Measurements from ENCODE around the gene SRSF10. TPM values are rescaled to one million over a fixed set of nuclear protein-coding genes. Genes with fewer than 3 reads are reported as not detected.

SRSF10 gene
- total and polyA plus RNA-seq, 9 of the 15 experiments (the other 6 are each of a cell fraction or from before 2014, with no cell fraction given): 154 to 264 (median 205) TPM

- TF ChIP-seq ZBTB33 (CRISPR knock-in tag; IDR thresholded peaks at IDR 0.05) (no peak), FUS (optimal IDR thresholded peaks at IDR 0.05; ENCODE audit: low read depth, low read length) (peak; percentile 18), RBM15 (IDR thresholded peaks at IDR 0.05; ENCODE audit: insufficient read depth, low read length) (no peak), PKNOX1 (IDR thresholded peaks at IDR 0.05) (peak; percentile 28; the same call in 1 of the 2 replicates), ZNF41 (CRISPR knock-in tag; conservative IDR thresholded peaks at IDR 0.05) (peak; percentile 46; the same call in 1 of the 2 replicates), ZNF764 (CRISPR knock-in tag; IDR thresholded peaks at IDR 0.05; ENCODE audit: low read depth) (no peak), SOX6 (IDR thresholded peaks at IDR 0.05) (peak; percentile 56), PHTF2 (CRISPR knock-in tag; IDR thresholded peaks at IDR 0.05) (no peak), ATF1 (CRISPR knock-in tag; IDR thresholded peaks at IDR 0.05) (no peak), ATF1 (tag; IDR thresholded peaks at IDR 0.05) (peak; percentile 56; the same call in 1 of the 2 replicates), RNF219 (CRISPR knock-in tag; IDR thresholded peaks at IDR 0.05) (no peak), CTCFL (IDR thresholded peaks at IDR 0.05; ENCODE audit: borderline replicate concordance, insufficient read depth, low read depth, low read length, poor library complexity, severe bottlenecking) (no peak), NRF1 (conservative IDR thresholded peaks at IDR 0.05 in 1 of 2, IDR thresholded peaks at IDR 0.05 in 1 of 2) (peak; percentile 54 to 70), HNRNPH1 (optimal IDR thresholded peaks at IDR 0.05; ENCODE audit: low read depth, low read length) (no peak), TCF7L2 (IDR thresholded peaks at IDR 0.05; ENCODE audit: low read depth, low read length) (no peak), TEAD1 (CRISPR knock-in tag; IDR thresholded peaks at IDR 0.05) (0 out of 4 replicates have a peak, but pooled peaks of 1 of the 2 experiments have one; percentile 4), ZNF354B (CRISPR knock-in tag; IDR thresholded peaks at IDR 0.05) (no peak)
These were observed 20.5 kb downstream of the SRSF10 start, which contains the start of gene PNRC2 (continued) for GRCh38 chr1:23959461-23960290.

All from K562 (cell line).